NCI-H1105 (cell line): Measurements from ENCODE around the gene FBXO24.

Experiments
- DNase-seq: peaks from one replicate; lab custom pipeline; 2025; lab: John Stamatoyannopoulos, UW

FBXO24 gene

DNA sequence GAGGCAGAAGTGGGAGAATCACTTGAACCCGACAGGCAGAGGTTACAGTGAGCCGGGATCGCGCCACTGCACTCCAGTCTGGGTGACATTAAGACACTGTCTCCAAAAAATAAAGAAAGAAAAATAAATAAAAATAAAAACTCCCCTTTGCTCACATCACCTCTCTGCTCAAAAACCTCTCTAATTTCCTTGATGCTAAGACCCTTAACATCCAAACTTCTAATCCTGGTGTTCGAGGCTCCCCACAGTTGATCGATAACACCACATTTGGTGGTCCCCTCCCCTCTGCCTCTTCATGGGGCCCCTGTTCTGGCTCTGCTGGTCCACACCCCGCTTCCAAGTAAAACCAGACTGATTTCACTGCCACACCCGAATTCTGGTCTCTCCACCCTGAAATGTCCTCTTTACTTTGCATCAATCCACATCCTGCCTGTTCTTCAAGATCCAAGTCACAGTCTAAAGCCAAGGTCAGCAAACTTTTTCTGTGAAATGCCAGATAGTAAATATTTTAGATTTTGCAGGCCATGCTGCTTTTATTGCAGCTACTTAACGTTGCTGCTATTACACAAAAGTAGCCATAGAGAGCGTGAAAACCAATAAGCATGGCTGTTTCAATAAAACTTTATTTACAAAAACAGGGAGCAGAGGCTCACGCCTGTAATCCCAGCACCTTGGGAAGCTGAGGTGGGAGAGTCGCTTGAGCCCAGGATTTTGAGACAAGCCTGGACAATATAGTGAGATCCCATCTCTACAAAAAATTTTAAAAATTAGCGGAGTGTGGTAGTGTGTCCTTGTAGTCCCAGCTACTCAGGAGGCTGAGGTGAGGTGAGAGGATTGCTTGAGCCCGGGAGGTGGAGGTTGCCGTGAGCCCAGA, 38.1 kb downstream of the FBXO24 start:
- no peak for DNase-seq

DNA sequence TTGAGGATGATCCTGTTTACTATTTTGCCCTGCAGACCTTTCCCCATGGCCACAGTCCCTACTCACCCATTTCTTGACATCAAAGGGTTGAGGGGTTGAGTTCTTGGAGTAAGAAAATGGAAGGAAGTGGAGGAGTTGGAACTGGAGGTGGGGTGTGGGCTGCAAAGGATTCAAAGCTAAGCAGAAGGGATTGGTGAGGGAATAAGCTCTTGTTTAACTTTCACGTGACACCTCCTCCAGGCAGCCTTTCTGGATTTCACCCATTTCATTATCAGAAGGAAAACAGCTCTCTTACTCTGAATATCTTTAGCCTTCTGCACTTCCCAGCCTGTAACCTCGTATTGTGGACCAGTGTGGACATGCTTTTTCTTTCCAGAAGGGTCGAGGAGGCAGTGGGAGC, 39.9 kb downstream of the FBXO24 start:
- no peak for DNase-seq

DNA sequence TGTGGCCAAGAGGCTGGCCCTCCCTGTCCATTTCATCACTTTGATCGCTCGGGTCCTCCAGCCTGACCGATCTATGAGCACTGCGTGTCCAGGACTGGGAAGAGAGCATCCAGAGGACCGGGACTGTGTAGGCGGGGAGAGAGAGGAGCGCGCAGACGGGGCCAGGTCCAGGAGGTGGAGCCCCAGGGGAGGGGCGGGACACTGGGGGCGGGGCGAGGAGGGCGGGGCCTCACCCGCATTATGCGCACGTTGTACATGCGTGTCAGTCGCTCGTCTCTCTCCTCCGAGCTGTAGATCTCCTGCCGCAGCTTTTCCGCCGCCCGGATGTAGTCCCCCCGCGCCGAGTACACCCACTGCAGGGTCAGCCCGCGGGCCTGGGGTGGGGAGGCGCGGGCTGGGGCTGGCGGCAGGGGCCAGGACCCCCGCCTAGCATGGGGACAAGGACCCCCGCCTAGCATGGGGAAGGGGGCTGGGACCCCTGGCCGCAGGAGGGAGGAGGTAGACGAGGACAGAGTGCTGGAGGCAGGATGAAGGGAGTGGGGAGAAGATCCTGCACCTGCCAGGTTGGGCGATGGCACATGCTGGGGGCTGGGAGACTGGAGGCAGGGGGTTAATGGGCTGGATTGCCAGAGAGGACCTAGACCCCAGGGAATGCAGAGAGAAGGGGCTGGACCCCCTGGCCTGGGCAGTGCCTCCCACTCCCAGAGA, 40.6 kb downstream of the FBXO24 start:
- peak; percentile 52 for DNase-seq

DNA sequence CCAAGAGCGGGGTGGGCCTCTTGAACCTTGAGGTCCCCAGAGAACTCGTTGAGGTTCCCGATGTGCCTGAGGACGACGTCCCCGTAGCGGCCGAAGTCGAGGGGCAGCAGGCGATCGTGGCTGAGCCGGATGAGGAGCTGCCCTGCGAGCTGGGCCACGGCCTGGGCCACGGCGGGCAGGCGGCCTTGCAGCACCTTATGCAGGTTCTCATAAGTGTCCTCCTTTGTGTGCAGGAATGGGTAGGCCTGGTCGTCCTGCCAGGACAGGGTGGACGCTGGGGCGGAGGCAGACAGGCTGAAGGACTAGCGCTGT, 41.1 kb downstream of the FBXO24 start:
- DNase-seq, result no peak

DNA sequence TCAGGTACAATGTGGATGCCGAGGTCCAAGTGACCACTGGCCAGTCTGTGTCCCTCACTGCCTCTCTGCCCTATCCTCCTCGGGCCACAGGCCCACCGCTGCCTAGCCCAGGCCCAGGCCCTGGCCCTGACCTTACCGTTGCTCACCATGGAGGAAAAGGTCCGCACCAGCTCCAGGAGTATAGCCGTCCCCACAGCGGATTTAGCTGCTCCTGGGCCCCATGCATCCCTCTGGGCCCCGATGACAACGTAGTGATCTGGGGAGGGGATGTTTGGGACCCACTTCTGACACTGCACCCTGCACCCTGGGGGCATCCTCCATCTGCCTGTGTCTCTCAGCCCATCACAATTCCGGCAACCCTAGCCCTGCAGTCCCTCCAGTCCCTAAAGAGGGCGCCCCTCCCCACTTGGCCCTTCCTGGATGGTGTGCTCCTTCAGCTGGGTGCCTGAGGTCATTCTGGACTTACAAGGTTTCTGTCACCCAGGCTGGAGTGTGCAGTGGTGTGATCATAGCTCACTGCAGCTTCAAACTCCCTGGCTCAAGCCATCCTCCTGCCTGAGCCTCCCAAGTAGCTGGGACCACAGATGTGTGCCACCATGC, 43.1 kb downstream of the FBXO24 start:
- no peak for DNase-seq

DNA sequence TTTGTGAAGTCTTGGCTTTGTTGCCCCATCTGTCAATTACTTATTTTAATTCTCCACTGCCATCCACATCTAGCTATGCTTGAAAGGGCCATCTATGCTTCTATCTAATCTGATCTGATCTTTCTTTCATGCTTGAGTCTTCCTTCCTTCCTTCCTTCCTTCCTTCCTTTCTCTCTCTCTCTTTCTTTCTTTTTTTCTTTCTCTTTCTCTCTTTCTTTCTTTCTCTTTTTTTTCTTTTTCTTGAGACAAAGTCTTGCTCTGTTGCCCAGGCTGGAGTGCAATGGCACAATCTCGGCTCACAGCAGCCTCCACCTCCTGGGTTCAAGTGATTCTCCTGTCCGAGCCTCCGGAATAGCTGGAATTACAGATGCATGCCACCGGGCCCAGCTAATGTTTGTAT, 43.9 kb downstream of the FBXO24 start:
- no peak for DNase-seq

DNA sequence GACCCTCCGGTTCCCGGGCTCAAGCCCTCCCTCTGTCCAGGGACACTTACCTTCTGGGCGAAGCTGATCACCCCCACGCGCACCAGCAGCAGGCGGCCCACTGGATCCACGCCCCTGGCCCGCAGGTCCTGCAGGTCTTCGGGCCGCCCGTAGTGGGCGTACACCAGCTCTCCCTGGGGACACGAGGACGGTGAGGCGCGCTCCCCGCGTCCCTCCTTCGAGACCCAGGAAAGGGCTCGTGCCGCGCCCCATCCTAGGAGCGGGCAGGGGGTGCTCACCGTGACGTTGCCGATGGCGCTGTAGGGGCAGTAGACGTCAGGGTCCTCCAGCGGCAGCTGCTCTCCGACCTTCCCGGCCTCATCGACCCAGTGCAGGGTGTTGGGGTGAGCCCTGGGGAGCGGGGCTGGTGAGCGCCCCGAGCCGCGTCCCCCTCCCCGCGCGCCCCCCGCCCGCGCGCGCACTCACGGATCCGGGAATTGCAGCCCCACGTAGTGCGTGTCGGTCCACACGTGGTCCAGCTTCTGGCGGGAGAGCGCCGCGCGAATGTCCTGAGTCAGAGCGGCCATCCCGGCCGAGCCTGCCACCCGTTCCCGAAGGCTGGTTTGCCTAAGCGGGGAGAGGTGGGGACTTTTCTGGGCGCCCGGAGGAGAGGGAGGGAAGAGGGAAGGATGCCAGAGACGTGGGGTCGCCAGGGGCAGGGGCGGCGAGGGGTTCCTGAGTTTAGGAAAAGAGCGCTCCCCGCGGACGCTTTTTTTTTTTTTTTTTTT, 47.0 kb downstream of the FBXO24 start:
- DNase-seq, result peak; percentile 11

DNA sequence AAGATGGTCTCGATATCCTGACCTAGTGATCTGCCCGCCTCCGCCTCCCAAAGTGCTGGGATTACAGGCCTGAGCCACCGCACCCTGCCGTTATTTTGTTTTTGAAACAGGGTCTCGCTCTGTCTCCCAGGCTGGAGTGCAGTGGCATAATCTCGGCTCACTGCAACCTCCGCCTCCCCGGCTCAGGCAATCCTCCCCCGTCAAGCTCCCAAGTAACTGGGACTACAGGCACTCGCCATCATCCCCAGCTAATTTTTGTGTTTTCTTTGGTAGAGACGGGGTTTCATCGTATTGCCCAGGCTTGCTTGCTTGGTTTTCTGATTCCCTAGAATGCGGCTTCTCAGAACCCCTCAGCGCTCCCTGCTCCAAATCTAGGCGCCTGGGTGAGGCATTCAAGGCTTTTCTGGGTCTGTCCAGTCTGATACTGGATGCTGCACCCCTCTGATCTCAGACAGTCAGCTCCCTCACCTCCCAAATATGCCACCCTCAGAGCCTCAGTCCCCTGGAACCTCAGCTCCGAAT, 53.9 kb downstream of the FBXO24 start:
- no peak for DNase-seq

DNA sequence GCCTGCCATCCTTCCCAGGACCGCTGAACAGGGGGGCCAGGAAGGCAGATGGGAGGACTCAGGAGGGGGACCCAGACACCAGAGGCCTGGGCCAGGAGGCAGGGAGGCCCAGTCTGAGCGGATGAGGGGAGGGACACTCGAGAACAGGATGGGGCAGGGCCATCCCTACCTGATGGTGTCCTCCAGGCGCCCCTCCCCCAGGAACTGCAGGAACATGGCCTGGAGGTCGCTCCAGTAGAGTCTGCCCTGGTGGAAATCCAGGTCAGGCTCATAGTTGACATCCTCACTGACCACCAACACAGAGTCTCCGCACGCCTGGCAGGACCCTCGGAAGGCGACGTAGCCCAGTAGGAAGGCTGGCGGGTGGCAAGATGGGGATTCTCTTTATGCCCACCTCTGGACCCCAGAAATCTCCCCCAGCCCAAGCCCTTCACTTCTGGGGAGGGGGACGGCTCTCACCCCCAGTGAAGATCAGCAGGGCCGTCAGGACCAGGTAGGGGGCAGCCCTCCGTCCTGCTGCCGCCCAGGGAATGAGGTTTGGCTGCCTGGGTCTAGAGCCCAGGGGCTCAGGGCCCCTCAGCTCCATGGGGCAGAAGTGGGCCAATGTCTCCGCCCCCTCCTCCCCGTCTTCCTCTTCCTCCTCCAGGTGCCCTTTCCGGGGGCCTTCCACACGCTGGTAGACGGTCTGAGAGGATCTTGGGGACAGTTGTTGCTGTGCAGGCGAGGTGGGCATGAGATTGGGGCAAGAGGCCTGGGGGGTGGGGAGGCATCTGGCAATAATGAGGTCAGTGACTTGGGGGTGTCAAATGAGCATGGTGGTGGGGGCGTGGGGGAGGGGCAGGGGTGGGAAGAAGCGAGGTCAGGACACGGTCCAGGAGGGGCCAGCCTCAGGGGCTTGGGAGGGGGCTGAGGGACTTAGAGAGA, 54.7 kb downstream of the FBXO24 start:
- no peak for DNase-seq

DNA sequence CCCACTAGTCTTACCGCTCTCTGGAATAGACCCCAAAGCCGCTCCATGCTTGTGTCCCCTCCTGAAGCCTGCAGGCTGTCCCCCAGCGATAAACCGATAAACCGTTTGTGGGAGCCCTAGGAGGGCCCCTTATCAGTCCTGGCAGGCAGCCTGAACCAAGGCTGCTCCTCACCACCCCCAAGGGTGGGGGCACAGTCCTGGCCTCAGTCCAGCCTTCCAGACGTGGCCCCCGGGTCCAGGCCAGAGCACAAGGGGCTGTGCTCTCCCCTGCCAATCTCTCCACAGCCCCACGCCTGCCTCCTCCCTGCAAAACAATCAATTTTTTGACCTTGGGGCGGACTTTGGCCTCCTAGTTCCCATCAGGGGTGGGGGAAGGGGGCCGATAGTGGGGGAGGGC, 55.3 kb downstream of the FBXO24 start, which contains the start of gene TFR2:
Gene TFR2 (minus strand): TSS at position 90 of the 397 bp plus-strand sequence. CDS start 43 bp downstream, at position 47.
- no peak for DNase-seq

DNA sequence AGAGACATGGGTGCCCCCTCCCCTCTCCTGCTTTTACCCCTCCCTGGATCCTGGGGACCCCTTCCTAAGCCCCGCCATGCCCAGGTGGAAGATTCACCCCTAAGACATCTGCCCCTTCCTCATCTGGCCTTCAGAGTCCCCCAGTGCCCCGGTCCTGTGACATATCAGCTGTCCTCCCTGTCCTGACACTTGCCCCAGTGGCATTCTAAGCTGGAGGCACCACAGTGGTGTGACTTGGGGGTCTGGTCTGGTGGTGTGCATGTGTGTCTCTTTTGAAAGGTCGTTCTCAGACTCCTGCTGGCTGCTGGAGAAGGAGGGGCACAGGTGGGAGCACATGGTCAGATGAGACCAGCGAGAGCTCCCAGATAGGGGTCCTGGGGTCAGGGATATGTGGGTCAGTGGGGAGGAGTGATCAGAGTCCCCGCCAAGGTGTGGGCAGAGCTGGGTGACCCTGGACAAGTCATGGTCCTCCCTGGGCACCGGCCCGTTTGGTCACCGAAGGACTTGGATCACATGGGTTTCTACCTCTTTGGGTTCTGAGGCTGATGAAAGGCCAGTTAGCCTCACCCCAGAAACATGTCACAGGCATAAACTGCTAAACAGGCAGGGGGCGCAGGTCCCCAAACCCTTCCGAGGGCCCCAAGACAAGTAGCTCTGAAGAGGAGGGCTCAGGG, 55.9 kb downstream of the FBXO24 start:
- no peak for DNase-seq

DNA sequence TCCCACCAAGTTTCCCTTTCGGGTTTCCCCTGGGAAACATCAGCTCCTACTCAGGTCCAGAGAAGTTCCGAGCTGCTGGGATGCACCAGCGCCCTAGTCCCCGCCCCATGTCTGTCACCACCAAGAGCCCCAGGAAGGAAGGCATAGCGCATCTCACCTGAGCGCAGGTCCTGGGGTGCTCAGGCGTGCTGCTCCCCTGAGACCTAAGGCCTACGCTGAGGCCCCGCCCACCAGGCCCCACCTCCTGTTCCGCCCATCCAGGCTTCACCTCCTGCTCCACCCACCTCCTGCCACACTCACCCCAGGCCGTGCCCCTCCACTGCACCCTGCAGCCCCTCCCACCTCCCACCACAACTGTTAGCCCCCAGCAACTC, 56.4 kb downstream of the FBXO24 start:
- peak; percentile 8 for DNase-seq

DNA sequence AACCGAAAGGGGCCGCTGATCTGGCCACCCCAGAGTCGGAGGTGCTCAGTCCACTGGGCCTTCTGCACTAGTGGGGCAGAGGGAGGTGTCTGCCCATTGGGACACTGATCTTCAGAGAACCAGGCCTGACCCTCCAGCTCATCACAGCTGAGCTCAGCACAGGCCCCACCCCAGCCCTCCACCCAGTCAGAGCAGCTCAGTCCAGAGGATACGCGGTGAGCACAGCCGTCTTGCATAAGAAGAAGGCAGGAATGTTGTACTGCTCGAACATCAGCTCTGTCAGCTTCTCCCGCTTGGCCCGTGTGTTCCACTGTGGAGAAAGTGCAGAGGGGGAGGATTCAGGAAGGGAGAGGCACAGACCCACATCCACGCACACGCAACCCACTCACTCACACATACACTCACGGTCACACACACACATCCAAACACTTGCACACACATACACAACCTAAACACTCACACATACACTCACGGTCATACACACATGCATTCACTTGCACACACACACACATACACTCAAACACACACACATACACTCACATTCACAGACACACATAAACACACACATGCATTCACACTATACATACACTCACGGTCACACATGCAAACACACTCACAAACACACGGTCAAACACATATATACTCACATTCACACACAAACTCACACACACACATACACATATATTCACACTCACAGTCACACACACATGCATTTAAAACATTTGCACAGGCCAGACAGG, 63.9 kb downstream of the FBXO24 start:
- DNase-seq, result no peak
